GM19455 (cell line): ENCODE data around the gene LYST.
A peak's percentile ranks its signal among the peaks of the same experiment; 100 is the strongest.
"Not testable (repeated sequence)": the region's sequence is repeated elsewhere in the genome, so short reads cannot be mapped to it uniquely, and the experiment has no call there.

Experiments used
- ATAC-seq: cut with Tn5 transposase; IDR thresholded peaks from one replicate; pipeline ENCODE4 v1.9.1; 2021; ENCODE audit not compliant: unreplicated experiment

Gene LYST

GRCh38 chr1:235861857-235862256, 4.8 kb downstream of the LYST start:
- ATAC-seq, result no peak

DNA sequence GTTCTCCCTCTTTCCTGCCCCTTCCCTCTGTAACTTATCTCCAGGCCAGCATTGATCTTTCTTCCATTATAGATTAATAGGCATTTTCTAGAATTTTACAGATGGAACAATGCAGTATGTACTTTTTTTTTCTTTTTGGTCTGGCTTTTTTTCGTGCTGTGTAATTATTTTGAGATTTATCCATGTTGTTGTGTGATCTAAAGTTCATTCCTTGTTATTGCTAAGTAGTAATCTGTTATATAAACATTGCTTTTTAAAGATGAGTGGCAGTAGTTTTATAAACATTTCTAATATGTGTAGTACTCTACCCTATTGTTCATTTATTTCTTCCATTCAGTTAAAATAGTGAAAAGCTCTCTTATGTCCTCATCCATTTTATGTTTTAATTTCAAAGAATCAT, 5.9 kb downstream of the LYST start:
- ATAC-seq, result no peak

DNA sequence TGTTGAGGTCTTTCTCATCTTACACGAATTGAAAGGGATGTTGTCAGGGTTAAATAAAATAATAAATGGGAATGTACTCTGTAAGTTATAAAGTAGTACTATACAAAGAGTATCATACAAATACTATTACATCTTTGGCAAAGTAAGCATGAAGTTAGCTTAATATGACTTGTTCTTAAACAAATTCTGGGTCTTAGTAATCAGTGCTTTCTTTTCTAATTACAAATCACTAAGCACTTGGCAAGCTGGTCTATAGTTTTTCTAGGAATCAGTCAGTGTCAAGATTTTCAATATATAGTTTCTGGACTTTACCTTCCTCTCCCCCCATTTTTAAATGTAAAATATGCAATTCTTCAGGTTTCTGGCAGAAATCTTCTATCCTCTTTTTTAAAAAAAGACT, 6.9 kb downstream of the LYST start:
- no peak for ATAC-seq

GRCh38 chr1:235858766-235859165, 7.9 kb downstream of the LYST start:
- ATAC-seq, result no peak

DNA sequence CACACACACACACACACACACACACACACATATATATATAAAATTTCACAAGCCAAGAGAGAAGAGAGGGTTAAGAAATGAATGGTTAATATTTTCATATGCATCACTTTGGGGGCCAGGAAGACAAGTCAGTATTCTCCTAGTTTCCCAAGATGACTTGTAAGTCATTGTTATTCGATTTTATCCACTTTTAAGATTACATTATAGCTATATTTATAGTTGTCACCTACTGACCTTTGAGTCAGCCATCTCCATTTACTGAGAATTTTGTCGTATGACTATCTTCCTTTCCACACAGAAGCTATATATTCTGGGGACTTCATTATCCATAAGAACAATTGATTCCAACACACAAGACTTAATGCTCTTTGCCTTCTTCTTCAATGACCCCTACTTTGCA, 8.9 kb downstream of the LYST start:
- ATAC-seq, result no peak

- ATAC-seq, result no peak
These were observed 10.8 kb downstream of the LYST start for GRCh38 chr1:235855811-235856429.

DNA sequence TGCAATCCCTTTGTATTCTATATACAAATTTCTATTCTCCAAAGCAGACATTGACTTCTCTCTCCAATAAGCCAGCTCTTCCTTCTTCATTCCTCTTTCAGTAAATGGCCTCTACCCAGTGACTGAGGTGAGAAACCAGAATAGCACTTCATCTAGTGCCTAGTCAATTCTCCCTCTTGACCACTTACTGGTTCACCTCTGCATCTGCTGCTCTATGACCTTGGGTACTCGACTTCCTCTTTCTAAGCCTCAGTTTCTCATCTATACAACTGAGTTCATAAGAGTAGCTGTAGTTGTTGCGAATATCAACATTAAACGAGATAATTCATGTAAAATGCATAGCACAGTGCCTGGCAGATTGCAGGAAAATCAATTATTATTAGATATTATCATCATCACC, 12.4 kb downstream of the LYST start:
- no peak for ATAC-seq

DNA sequence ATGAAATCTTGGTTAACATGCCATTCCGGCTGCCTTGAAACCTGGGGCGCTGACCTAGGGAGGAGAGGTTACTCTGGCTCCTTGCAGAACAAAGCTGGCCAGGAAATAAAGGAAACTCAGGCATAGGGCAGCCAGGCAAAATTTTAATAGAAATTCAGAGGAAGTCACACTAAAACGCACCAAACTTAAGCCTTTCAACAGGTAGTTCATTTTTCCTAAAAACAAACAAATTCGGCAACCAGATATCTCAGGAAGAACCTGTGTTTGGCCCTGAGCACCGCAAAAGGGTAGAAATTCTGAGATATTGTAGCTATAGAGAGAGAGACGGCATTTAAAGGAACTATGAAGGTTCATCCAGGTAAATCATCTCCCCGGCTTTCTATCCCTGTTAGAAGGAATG, 13.1 kb downstream of the LYST start:
- ATAC-seq, result no peak

GRCh38 chr1:235852887-235853286, 13.8 kb downstream of the LYST start:
- ATAC-seq, result no peak

GRCh38 chr1:235851939-235852338, 14.8 kb downstream of the LYST start:
- no peak for ATAC-seq

DNA sequence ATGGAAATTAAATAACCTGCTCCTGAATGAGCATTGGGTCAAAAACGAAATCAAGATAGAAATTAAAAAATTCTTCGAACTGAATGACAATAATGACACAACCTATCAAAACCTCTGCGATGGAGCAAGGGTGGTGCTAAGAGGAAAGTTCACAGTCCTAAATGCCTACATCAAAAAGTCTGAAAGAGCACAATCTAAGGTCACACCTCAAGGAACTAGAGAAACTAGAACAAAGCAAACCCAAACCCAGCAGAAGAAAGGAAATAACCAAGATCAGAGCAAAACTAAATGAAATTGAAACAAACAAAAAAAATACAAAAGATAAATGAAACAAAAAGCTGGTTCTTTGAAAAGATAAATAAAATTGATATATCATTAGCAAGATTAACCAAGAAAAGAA, 18.5 kb downstream of the LYST start:
- not testable (repeated sequence) for ATAC-seq

DNA sequence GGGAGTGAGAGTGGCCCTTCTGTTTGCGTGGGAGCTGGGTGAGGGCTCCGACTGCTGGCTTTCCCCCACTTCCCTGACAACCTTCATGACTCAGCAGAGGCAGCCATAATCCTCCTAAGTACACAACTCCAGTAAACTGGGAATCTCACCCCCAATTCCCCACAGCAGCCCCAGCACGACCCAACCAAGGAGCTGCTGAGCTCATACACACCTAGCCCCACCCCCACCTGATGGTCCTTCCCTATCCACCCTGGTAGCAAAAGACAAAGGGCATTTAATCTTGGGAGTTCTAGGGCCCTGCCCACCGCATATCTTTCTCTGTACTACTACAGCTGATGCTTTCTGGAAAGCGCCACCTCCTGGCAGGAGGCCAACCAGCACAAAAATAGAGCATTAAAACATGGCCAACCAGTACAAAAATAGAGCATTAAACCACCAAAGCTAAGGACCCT, 21.0 kb downstream of the LYST start:
- ATAC-seq, result not testable (repeated sequence)

DNA sequence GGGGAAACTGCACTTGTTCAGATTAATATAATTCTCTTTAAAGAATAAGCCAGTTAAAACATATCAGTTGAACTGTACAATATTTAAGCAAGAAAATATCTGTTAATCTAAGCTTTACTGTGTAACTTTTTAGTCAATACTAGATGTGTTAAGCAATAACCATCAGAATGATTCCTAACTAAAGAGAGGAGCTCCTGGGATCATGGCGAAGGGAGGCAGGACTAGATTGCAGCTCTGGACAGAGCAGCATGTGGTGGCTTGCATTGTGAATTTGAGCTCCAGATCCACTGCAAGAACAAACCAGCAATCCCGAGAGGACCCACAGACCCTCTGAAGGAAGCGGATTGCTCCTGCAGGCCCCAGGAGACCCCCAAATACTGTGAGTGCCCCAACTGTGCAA, 21.9 kb downstream of the LYST start:
- ATAC-seq, result no peak

GRCh38 chr1:235843461-235843961, 23.2 kb downstream of the LYST start:
- ATAC-seq, result peak; percentile 70

DNA sequence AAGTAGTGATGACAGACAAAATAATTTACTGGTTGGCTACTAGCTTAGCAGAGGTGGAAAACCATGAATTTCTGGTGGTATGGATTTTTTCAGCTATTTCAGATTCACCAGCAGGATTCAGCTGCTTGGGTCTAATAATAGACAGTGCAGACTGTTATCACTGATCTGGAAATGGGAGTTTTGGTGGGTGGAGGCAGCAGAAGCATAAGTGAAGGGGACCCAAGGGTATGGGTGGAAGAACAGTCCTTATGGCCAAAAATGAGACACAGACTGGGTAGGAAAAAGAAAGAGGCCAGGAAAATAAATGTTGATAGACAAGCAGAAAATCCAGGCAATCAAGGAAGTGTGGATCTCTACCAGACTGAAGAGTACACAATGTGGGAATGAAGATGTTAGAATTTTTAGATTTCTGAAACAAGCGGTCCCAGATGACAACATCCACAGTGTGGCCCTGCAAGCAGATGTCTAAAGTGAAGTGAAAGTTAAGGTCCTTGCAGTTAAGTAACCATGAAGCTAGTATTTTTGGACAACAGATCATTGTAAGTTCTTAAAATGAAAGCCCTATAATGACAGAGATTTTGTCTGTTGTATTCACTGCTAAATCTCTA, 24.7 kb downstream of the LYST start:
- ATAC-seq, result peak; percentile 79

DNA sequence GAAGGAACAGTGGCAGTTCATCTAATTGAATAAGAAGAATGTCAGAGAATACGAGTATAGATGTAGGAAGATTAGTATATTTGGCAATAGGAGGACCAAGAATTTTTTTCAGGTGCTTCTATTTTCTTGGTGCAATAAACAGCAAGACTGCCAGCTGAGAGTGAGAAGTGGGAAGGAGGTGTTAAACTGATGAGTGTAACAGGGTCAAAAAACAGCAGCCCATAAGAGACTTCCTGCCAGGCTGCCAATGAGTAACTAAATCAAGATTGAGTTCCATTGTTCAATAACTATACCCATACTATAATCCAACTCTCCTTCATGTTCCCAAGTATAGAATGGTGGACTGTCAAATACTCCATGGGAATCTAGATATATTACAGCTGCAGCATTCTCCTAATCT, 28.7 kb downstream of the LYST start:
- no peak for ATAC-seq

- no peak for ATAC-seq
These were observed 31.5 kb downstream of the LYST start for GRCh38 chr1:235835226-235835625.

DNA sequence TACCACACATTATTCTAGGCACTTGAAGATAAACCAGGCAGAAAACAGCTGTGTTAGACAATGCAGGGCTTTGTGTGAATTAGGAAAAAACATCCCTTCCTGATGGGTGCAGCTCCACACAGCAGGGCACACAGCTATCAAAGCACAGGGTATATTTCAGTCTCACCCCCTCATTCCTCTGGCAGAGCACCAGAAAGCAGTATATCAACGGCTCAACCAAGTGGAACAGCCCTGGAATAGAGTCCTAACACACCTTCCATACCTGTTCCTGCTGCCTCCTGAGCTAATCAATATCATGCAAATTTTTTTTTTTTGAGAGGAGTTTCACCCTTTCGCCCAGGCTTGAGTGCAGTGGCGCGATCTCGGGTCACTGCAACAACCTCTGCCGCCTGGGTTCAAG, 32.1 kb downstream of the LYST start:
- no peak for ATAC-seq

GRCh38 chr1:235832011-235832410, 34.7 kb downstream of the LYST start:
- no peak for ATAC-seq

DNA sequence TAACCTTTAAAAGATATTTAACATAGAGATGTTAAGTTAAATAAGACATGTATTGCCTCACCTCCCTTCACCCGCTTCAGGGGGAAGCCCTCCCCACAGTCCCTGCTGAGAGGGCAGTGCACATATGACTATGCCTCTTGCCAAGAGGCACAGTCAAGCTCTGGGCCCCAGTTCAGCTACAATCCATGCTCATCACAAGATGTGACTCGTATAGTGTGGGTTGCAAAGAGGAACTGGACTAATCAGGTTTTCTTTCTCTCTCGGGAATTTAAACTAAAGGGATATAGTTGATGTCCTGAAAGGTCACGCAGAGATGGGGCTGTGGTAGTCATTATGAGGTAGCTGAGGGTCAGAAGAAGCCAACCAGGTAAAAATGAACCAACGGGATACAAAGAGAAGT, 35.6 kb downstream of the LYST start:
- ATAC-seq, result no peak

DNA sequence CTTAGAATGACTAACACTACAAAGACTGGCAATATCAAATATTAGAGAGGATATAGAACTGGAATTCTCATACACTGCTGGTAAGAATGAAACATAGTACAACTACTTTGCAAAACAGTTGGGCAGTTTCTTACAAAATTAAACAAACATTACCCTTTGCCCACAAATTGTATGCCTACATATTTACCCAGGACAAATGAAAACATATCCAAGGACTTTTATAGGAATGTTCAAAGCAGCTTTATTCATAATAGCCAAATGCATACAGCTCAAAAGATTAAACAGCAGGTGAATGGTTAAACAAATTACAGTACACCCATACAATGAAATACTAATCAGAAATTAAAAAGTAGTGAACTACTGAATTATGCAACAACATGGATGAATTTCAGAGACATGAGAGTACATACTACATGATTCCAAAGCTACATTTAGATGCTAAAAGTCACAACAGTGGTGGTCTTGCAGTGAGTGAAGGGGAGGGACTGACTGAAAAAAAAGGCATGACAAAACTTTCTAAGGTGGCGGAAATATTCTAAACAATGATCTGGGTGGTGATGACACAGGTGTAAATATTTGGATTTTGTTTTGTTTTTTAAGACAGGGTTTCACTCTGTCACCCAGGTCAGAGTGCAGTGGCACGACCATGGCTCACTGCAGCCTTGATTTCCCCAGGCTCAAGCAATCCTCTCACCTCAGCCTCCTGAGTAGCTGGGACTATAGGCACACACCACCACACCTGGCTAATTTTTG, 40.4 kb downstream of the LYST start:
- ATAC-seq, result no peak

DNA sequence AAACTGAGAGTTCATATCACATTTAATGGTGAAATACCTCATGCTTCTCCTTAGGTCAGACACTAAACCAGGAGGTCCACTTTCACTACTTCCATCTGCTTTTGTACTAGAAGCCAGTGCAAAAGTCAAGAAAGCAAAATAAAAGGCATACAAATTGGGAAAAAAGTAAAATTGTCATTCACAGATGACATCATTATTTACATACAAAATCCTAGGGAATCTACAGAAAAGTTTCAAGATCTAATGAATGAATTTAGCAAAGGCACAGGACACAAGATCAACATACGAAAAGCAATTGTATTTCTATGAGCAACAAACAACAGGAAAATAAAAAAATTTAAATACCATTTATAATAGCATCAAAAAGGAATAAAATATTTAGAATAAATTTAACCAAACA, 41.5 kb downstream of the LYST start:
- ATAC-seq, result no peak
